CD4-positive, alpha-beta T cell treated with Interleukin-6 for 4 hours (primary cell): ENCODE data around the gene PWP2.
"Not testable (repeated sequence)": the region's sequence is repeated elsewhere in the genome, so short reads cannot be mapped to it uniquely, and the experiment has no call there.

ENCODE experiments used
- DNase-seq: peaks from one replicate; pipeline ENCODE4 v3.0.0-alpha.2; 2020; ENCODE audit warnings: mixed read lengths

PWP2 gene

GRCh38 chr21:44139787-44140551 is 32.8 kb downstream of the PWP2 start:
- not testable (repeated sequence) for DNase-seq

- not testable (repeated sequence) for DNase-seq
Observed at GRCh38 chr21:44140552-44140932, 33.3 kb downstream of the PWP2 start.

- DNase-seq: not testable (repeated sequence)
Observed at GRCh38 chr21:44142470-44142869, 35.3 kb downstream of the PWP2 start.

GRCh38 chr21:44143380-44143779 is 36.2 kb downstream of the PWP2 start:
- DNase-seq: not testable (repeated sequence)

DNA sequence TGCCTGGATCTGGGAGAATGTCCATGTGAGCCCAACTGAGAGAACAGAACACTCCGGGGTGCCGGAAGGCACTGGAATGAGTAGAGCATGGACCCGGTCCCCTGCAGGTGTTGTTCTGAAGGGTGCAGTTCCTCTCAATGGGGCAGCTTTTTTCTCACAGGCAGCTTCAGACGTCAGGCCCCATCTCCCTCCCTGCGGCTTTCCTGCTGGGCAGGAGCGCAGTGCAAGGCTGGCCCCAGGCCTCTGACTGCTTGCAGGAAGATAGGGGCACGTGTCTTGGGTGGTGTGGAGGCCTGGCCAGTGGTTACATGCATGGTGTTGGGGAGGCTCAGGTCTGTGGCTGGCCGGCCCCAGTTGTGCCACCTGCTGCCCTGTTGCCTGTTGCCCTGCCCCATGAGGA is 36.8 kb downstream of the PWP2 start:
- DNase-seq: not testable (repeated sequence)

DNA sequence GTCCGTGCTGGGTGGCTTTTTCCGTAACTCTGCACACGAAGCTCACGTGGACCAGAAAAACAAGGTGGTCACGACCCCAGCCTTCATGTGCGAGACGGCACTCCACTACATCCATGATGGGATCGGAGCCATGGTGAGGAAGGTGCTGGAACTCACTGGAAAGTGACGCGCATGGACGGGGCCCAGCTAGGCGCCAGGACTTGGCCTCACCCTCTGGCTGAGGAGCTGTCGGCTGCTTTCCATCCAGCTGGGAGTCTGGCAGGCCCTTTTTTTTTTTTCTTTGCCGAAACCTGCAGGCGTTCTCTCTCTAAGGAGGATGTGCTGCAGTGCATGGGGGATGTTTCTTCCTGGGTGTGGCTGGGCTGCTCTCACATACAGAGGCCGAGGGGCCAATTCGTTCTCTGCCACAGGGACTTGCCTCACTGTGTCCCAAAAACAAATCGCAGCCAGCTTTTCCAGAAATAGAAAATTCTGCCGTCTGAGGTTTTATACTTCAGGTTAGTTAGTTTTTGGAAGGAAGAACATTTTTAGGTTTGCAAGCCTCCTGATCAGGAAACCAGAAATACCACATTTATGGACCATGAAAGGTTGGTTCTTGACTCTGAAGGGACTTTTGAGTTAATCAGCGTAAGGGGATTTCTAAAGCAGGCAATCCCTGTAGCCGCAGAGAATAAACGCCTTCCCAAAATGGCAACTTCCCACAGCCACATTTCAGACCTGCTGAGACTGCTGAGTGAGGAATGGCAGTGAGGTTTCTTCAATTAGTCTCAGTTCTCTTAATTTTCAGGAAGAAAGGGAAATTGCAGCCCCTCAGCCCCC is 37.8 kb downstream of the PWP2 start:
- not testable (repeated sequence) for DNase-seq

DNA sequence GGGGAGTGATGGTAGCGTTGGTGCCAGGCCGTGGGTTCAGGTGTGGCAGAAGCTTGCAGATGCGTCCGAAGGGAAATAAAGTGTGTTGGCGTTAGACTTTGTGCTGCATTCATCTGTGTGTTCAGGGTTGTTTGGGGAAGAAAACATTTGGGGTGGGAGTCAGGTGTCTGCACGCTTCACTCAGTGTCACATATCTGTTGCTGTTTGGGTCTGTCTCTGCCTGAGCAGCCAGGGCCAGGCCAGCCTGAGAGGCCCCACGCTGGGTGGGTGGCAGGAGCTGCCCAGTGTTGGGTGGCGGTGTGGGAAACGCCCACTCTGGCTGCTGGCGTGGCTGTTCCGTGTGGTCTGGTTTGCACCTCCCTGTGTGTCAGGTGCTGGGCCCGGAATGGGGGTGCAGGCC is 38.4 kb downstream of the PWP2 start:
- not testable (repeated sequence) for DNase-seq

DNA sequence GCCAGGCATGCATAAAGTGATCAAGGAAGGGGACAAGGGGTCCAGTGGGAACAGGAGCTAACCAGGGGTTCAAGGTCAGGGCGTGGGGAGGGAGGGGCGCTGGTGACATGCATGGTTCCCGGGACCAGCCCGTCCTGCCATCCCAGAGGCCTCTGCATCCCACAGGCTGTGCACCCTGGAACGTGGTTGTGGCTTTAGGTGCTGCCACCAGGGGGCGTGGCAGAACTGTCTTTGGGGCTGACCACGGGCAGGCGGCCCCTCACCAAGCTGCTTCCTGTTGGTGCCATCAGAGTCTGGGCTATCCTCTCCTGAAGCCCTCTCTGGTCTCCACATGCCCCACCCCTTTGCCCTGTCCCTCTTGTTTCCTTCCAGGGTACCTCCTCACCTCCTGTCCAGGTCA is 39.9 kb downstream of the PWP2 start:
- not testable (repeated sequence) for DNase-seq

DNA sequence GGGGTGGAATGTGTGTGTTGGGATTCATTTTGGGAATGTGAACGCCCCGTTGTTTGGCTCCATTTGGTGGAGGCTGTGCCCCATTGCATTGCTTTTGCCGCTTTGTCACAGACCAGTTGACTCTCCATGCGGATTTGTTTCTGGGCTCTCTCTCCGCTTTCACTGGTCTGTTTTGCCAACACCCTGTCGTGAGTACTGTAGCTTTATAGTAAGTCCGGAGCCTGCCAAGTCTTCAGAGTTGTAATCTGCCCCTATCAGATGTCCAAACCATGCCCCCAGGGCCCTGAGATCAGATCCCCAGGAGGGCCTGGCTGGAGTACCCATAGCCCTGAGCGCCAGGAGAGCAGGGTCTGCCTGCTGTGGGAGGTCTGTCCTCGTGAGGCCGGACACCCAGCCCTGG is 43.1 kb downstream of the PWP2 start:
- not testable (repeated sequence) for DNase-seq

DNA sequence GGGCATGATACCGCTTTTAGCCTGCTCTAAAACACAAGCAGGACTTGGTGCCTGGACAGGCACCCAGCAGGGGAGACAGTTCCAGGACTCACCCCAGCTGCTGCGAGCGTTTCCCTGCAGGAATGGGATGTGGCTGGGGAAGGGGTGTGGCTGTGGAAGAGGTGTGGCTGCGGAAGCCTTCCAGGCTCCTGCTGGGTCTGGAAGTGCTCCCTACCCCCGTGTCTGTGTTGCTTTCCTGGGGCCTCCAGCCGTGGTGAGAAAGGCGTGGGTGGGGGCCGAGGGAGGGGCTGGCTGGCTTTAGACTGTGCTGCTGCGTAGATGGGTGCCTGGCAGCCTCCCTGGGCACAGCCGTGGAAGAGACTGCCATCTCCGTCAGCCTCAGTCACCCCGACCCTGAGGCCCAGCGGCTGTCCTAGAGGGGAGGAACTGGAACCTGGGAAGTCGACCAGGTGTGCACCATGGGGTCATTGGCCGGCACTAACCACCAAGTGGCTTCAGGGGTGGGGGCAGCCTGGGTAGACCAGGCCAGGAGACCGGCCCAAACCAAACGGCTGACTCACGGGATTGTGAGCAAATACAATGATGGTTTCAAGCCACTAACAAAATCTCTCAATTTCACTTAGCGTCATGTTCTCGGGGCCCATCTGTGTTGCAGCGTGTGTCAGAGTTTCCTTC is 46.2 kb downstream of the PWP2 start:
- DNase-seq: not testable (repeated sequence)

DNA sequence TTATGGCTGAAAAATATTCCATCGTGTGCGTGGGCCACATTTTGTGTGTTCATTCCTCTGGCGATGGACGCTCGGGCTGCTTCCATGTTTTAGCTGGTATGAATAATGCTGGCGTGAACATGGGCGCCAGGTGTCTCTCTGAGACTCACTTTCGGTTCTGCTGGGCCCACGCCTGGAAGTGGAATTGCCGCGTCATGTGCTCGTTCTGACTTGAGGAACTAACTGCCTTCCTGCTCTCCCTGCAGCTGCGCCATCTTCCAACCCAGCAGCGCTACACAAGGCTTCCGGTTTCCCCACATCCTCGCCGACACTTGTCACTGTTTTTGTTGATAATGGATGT is 46.7 kb downstream of the PWP2 start:
- DNase-seq: not testable (repeated sequence)

DNA sequence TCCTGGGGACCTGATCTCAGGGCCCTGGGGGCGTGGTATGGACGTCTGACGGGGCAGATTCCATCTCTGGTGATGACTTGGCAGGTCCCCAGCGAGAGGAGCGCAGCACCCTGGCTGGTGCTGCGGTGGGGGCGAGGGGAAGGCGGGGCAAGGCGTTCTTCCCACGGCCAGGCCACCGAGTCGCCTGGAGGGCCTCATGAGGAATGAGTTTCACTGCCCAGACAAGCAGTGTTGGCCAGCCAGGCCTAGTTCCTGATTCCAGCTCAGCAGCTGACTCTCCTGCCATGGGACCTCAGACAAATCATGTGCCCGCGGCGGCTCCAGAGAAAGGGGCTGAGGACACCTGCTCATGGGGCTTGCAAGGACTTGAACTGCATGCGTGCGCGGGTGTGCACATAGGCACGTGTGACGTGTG is 47.6 kb downstream of the PWP2 start:
- DNase-seq: not testable (repeated sequence)

DNA sequence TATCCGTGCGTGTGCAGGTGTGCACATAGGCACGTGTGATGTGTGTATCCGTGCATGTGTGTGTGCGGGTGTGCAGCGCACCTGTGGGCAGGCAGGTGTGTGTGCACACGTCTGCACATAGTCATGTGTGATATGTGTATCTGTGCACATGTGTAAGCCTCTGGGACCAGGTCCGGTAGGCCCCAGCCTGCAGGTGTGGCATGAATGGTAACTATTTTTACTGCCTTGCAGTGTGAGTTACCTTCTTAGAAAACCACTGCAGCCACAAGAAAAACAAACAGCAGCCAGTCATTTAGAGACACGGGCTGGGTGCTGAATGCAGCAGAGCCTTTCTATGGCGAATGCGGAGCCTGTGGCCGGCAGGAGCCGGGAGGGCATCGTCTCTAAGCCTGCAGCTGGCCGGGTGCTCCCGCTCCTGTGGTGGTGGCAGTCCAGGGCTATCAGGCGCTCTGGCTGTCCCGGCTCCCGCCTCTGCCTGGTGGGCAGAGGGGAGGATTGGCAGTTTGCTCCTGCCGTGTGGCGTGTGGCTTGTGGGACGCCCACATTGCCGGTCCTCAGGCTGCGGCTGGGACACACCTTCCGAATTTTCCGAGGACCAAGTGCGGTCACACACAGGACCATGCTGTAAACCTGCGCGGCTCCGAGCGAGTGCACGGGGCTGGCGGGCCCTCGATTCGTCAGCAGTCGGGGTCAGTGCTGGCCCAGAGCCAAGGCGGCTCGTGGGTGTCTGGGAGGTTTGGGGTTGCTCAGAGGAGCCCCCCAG is 48.2 kb downstream of the PWP2 start:
- DNase-seq: not testable (repeated sequence)

GRCh38 chr21:44155994-44156380 is 48.8 kb downstream of the PWP2 start:
- not testable (repeated sequence) for DNase-seq

DNA sequence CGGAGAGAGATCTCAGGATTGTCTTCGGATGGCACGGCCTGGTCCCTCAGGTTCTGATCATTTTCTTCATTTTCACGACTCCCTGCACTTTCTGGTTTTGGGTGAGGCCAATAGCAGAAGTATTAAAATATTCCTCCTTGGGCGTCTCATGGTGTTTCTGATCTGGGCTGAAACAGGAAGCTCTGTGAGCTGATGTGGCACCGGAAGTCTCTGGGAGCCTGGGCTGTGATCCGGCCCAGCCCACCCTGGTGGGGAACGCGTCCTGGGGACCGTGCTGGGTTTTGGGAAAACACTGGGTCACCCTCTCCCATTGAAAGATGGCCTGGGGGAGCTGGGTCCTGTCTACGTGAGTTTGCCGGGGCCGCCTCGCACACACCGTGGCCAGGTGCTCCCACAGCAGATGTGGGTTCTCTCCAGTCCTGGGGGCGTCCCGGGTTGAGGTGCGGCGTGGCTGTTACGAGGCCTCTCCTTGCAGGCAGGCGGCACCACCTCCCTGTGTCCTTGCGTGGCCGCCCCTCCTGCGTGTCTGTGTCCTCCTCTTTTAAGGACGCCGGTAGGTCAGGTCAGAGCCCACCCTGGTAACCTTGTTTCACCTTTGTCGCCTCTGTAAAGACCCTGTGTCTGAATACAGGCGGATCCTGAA is 50.4 kb downstream of the PWP2 start:
- DNase-seq: not testable (repeated sequence)

- DNase-seq: not testable (repeated sequence)
Observed at GRCh38 chr21:44158082-44158468, 50.9 kb downstream of the PWP2 start.

DNA sequence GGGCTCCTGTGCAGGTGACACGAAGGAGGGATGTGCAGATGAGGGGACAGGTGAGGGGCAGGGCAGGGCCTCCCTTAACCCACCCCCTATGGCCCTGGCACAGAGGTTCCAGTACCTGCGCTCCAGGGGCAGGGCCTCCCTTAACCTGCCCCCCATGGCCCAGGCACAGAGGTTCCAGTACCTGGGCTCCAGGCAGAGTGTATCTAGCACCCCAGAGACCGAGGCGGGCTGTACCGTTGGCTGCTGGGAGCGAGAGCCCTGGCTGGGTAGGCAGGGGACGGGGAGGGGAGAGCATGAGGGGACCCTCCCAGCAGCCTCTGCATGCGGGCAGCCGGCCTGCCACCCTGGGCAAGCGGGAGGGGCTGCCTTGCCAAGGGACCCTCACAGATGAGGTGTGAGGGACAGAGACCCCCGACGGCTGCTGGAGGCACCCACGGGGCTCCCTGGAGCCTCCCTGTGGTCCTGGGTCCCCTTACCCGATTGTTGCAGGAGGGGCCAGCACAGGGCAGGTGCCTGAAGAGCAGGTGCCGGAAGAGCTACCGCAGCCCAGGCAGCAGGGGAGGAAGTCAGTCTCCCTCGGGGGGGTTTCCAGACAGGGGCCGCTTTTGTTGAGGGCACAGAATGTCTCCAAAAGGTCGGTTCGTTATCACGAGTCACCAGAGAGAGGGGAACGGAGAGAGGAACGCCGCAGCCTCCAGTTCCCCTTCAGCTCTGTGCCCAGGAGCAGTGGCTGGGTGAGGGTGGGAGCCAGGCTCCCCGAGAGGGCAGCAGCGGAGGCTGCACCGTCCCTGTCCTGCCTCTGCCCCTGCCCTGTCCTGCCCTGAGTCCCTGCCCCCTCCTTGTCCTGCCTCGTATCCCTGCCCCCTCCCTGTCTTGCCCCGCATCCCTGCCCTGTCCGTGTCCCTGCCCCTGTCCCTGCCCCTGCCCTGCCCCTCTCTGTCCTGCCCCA is 52.4 kb downstream of the PWP2 start:
- DNase-seq: not testable (repeated sequence)

DNA sequence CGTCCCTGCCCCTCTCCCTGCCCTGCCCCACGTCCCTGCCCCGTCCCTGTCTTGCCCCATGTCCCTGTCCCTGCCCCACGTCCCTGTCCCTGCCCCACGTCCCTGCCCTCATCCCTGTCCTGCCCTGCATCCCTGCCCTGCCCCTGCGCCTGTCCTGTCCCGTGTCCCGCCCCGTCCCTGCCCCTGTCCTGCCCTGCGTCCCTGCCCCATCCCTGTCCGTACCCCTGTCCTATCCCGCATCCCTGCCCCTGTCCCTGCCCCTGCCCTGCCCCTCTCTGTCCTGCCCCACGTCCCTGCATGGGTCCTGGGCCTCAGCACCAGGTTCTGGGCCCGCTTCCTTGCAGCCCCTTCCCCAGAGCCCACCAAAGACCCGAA is 53.1 kb downstream of the PWP2 start:
- not testable (repeated sequence) for DNase-seq

GRCh38 chr21:44160821-44161220 is 53.6 kb downstream of the PWP2 start:
- DNase-seq: not testable (repeated sequence)

- DNase-seq: not testable (repeated sequence)
Observed at GRCh38 chr21:44163167-44163653, 56.0 kb downstream of the PWP2 start.

DNA sequence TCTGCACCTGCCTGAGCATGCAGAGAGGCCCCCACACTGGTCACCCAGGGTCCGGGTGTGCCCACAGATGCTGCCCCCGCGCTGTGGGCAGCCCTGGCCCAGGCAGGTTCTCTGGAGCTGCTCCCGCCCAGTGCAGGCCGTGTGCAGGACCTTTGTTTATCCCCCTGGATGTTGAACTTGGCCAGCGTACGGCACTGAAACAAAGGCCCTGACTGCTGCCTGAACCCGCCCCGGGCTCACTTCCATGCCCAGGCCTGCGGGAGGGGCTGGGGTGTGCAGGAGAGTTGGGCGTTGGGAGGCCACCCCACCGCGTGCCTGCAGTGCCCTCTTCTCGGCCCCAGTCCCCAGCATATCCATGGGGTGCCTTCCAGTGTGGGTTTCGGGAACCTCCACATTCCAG is 58.7 kb downstream of the PWP2 start:
- DNase-seq: not testable (repeated sequence)
